Kidney (tissue), 14 donors: ENCODE measurements around the gene ZNF205. TPM values are rescaled to one million over a fixed set of nuclear protein-coding genes. Genes with fewer than 3 reads are reported as not detected.

Source experiments
- DNase-seq, 5 donors: peaks; one replicate each; pipeline ENCODE4 v3.0.0-alpha.2; 2013 to 2020
- FAIRE-seq: peaks from 2 replicates; lab custom pipeline; 2012; peaks lifted over from hg19 to GRCh38; lab: Jason Lieb, UNC
- H3K27ac ChIP-seq, 2 donors: one replicate each; pipeline ENCODE4 v1.7.0; 2013; ENCODE audit warnings: low read depth in 2 of 2, low read length in 2 of 2, inconsistent platforms in 1 of 2
- H3K27me3 ChIP-seq: one replicate; pipeline ENCODE4 v1.7.1; 2013; ENCODE audit warnings: low read length, inconsistent platforms; ENCODE audit not compliant: control insufficient read depth, insufficient read depth
- H3K36me3 ChIP-seq, 3 donors: one replicate each; pipeline versions ENCODE4 v1.7.0 to v1.7.1; 2013; ENCODE audit warnings: low read length in 3 of 3, control low read depth in 1 of 3, inconsistent platforms in 1 of 3; ENCODE audit not compliant: insufficient read depth in 3 of 3, control insufficient read depth in 2 of 3
- H3K4me1 ChIP-seq, 3 donors: one replicate each; pipeline versions ENCODE4 v1.7.0 to v1.7.1; 2013; ENCODE audit warnings: low read length in 3 of 3, inconsistent platforms in 1 of 3, low read depth in 1 of 3; ENCODE audit not compliant: control insufficient read depth in 2 of 3, insufficient read depth in 2 of 3
- H3K4me3 ChIP-seq, 3 donors: one replicate each; pipeline versions ENCODE4 v1.7.0 to v1.8.1; 2013; ENCODE audit warnings: low read length in 3 of 3, control low read depth in 1 of 3, inconsistent platforms in 1 of 3
- H3K9ac ChIP-seq, 3 donors: one replicate each; pipeline versions ENCODE4 v1.7.0 to v1.7.1; 2013; ENCODE audit warnings: low read length in 3 of 3, control low read depth in 1 of 3, inconsistent platforms in 1 of 3
- H3K9me3 ChIP-seq, 3 donors: one replicate each; pipeline versions ENCODE4 v1.7.0 to v1.7.1; 2013; ENCODE audit warnings: low read length in 3 of 3, control low read depth in 1 of 3, inconsistent platforms in 1 of 3; ENCODE audit not compliant: control insufficient read depth in 2 of 3, insufficient read depth in 1 of 3
- CTCF ChIP-seq: IDR thresholded peaks from 3 replicates; pipeline ENCODE4 v1.5.1; 2012; ENCODE audit warnings: mild to moderate bottlenecking, moderate library complexity, borderline replicate concordance; ENCODE audit not compliant: insufficient read depth; ENCODE audit errors: extremely low read depth
- intact Hi-C: fragments of 100-400 bp; cut with DNase I; formaldehyde crosslinking; loops from one replicate; pipeline ENCODE4 v1.11.1; 2022
- polyA plus RNA-seq: library from polyadenylated mRNA; stranded (reverse); fragments of 350-450 nt; fragmentation: Illumina TruSeq; extraction: RNeasy Lipid Tissue Mini Kit (QIAGEN cat#74804); gene quantifications from one replicate; pipeline ENCODE4 v1.2.3, GENCODE V29; 2014; ENCODE audit warnings: low read depth, low replicate concordance; ENCODE audit not compliant: insufficient read depth
- total RNA-seq: library from RNA; stranded (reverse); fragmentation: NEBNext Ultra II Directional; extraction: Animal tissue kit (Norgen Biotek cat#: 25700); gene quantifications from one replicate; pipeline ENCODE4 v1.2.1, GENCODE V29; 2021
- donor health status: control.
- donor health status: control.
- donor health status: control.
- donor health status: control.
- donor health status: control.
- donor health status: DM: yes; HTN: yes; CAD: no.
- donor health status: Normal renal cell carcinoma (clear cell type).

ZNF205 gene
- total and polyA plus RNA-seq, 2 donors from 2014 or later = 12.7 to 14.1 TPM

- TF ChIP-seq CTCF = no peak
- H3K36me3 ChIP-seq = no peaks in the 10 kb centered on the region
- H3K9ac ChIP-seq = peak within 1 kb of the TSS; percentile 78 to 99 (median 83)
- no peaks in the 10 kb centered on the region for H3K9me3 ChIP-seq
- peak within 1 kb of the TSS; percentile 85 to 99 (median 96) for H3K4me3 ChIP-seq
- H3K4me1 ChIP-seq = peaks cover 0 to 10% (median 0%) of the 10 kb centered on the region in 3 donors
- FAIRE-seq (peak; percentile 79), DNase-seq (peak; percentile 98 to 100 (median 98))
- peak within 1 kb of the TSS; percentile 88 to 93 for H3K27ac ChIP-seq
- intact Hi-C loops = no loop called here
- H3K27me3 ChIP-seq = no peaks in the 10 kb centered on the region
Observed at GRCh38 chr16:3134338-3135125, 22.1 kb downstream of the ZNF205 start, which contains the start of gene ZNF213. Gene ZNF213 (plus strand): TSS chr16:3135029. CDS start chr16:3137281, 2,252 bp downstream.

- no peak for TF ChIP-seq CTCF
- no peaks in the 10 kb centered on the region for H3K36me3 ChIP-seq
- intact Hi-C loops = no loop called here
- H3K4me3 ChIP-seq = peak overlapping the region; percentile 74 to 91 (median 85)
- FAIRE-seq (no peak), DNase-seq (peak in 2 of 5 donors; percentile 69 to 75)
- peak overlapping the region; percentile 11 to 85 for H3K27ac ChIP-seq
- H3K9ac ChIP-seq = peak overlapping the region; percentile 27 to 83 (median 45)
- no peaks in the 10 kb centered on the region for H3K27me3 ChIP-seq
- no peaks in the 10 kb centered on the region for H3K9me3 ChIP-seq
- H3K4me1 ChIP-seq = peaks cover 0 to 6% (median 0%) of the 10 kb centered on the region in 3 donors
Observed at GRCh38 chr16:3135126-3135715, 22.8 kb downstream of the ZNF205 start.

GRCh38 chr16:3137267-3137666 is 24.9 kb downstream of the ZNF205 start:
- Histone ChIP-seq H3K4me3 (no peak overlapping the region), H3K9me3 (no peaks in the 10 kb centered on the region), H3K27me3 (no peaks in the 10 kb centered on the region), H3K36me3 (peaks cover 0 to 7% (median 0%) of the 10 kb centered on the region in 3 donors), H3K27ac (no peak overlapping the region), H3K9ac (no peak overlapping the region), H3K4me1 (peaks cover 0 to 6% (median 0%) of the 10 kb centered on the region in 3 donors)
- no peak for TF ChIP-seq CTCF
- intact Hi-C loops = no loop called here
- peak in 1 of 5 donors; percentile 63 for DNase-seq
- no peak for FAIRE-seq
